ELF-1 (cell line): ENCODE data around the gene UVRAG.
"Not testable (repeated sequence)": the region's sequence is repeated elsewhere in the genome, so short reads cannot be mapped to it uniquely, and the experiment has no call there.

Source experiments
- DNase-seq: peaks from one replicate; pipeline ENCODE4 v3.0.0-alpha.2; 2016; ENCODE audit warnings: low read depth, low spot score

UVRAG gene

GRCh38 chr11:75874684-75875341 is 59.8 kb downstream of the UVRAG start:
- DNase-seq: no peak

GRCh38 chr11:75877327-75877726 is 62.3 kb downstream of the UVRAG start:
- DNase-seq: not testable (repeated sequence)

- not testable (repeated sequence) for DNase-seq
These were observed 62.9 kb downstream of the UVRAG start for GRCh38 chr11:75877931-75878330.

- DNase-seq: no peak
These were observed 63.9 kb downstream of the UVRAG start for GRCh38 chr11:75878933-75879332.

GRCh38 chr11:75879737-75880136 is 64.7 kb downstream of the UVRAG start:
- DNase-seq: no peak

- DNase-seq: not testable (repeated sequence)
These were observed 65.3 kb downstream of the UVRAG start for GRCh38 chr11:75880343-75880742.

GRCh38 chr11:75884321-75884720 is 69.3 kb downstream of the UVRAG start:
- no peak for DNase-seq

GRCh38 chr11:75888416-75888815 is 73.4 kb downstream of the UVRAG start:
- no peak for DNase-seq

GRCh38 chr11:75891947-75892739 is 77.1 kb downstream of the UVRAG start:
- no peak for DNase-seq

- DNase-seq: no peak
These were observed 78.2 kb downstream of the UVRAG start for GRCh38 chr11:75893251-75893650.

GRCh38 chr11:75894036-75894585 is 79.1 kb downstream of the UVRAG start:
- DNase-seq: no peak

GRCh38 chr11:75896843-75897419 is 81.9 kb downstream of the UVRAG start:
- no peak for DNase-seq

GRCh38 chr11:75898871-75899270 is 83.9 kb downstream of the UVRAG start:
- DNase-seq: no peak

GRCh38 chr11:75899806-75900205 is 84.8 kb downstream of the UVRAG start:
- DNase-seq: no peak

GRCh38 chr11:75900848-75901247 is 85.8 kb downstream of the UVRAG start:
- no peak for DNase-seq

- DNase-seq: no peak
These were observed 87.6 kb downstream of the UVRAG start for GRCh38 chr11:75902631-75903030.

- DNase-seq: no peak
These were observed 88.3 kb downstream of the UVRAG start for GRCh38 chr11:75903276-75903675.

GRCh38 chr11:75905434-75905833 is 90.4 kb downstream of the UVRAG start:
- no peak for DNase-seq

- no peak for DNase-seq
These were observed 93.0 kb downstream of the UVRAG start for GRCh38 chr11:75907906-75908527.

GRCh38 chr11:75910426-75911145 is 95.6 kb downstream of the UVRAG start:
- no peak for DNase-seq

GRCh38 chr11:75911459-75911858 is 96.4 kb downstream of the UVRAG start:
- DNase-seq: no peak
